NCI-H1417 (cell line): ENCODE measurements around the gene DRC1.

Source experiments
- DNase-seq, 3 experiments: peaks; one replicate each; lab custom pipeline; 2025; lab: John Stamatoyannopoulos, UW

Gene DRC1

DNA sequence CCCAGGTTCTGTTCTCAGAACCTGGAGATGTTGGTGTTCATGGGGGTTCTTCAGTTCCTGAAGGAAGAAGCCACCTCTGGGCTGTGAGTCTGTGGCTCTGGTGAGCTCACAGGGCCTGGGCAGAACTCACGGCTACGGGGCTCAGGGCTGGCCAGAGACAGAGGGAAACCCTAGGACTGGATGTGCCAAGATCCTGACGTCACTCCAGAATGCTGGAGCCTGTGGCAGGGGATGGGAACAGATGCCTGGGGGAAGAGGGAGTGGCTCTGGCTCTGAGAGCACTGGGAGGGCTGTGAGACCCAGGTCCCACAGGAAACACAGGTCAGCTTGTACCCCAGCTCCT, 76.2 kb downstream of the DRC1 start, which contains the start of gene OTOF:
TSS of gene OTOF (minus strand) at position 214 of the 343 bp plus-strand sequence.
- no peak for DNase-seq

DNA sequence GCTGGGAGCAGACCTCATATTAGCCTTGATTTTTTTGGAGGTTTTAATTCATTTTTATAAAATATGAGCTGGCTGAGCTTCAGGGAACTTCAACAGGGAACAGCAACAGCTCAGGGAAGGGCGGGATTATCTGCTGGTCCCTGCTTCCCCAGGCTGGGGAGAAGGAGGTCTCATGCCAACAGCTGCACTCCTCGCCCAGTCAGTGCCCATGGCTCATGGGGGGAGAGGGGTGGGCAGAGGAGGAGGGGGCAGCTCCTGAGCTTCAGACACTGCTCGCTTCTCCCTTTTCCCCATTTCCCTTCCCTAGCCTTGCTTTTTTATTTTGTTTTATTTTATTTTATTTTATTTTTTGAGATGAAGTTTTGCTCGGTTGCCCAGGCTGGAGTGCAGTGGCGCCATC, 76.6 kb downstream of the DRC1 start:
- no peak for DNase-seq

- no peak for DNase-seq
Measured at GRCh38 chr2:26479131-26479788, 77.5 kb downstream of the DRC1 start.

- DNase-seq: no peak
Measured at GRCh38 chr2:26479789-26480565, 78.3 kb downstream of the DRC1 start.

GRCh38 chr2:26480566-26481423, 79.1 kb downstream of the DRC1 start:
- no peak for DNase-seq

DNA sequence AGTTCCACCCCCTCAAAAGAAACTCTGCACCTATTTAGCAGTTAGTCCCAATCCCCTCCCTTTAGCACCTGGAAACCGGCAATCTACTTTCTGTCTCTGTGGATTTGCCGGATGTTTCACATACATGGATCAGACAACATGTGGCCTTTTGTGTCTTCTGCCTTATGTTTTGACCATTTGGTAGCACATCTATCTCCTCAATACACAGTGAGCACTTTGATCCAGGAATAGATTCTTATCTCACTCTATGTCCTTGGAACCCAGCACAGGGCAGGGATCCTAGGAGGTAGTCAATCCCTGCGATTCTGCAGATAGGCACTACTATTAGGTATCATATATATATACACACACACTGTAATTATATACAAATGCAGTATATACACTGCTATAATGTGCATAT, 80.0 kb downstream of the DRC1 start:
- peak in 1 of 3 experiments; percentile 53 for DNase-seq

- peak in 1 of 3 experiments; percentile 53 for DNase-seq
Measured at GRCh38 chr2:26482211-26483026, 80.7 kb downstream of the DRC1 start.

- no peak for DNase-seq
Measured at GRCh38 chr2:26483027-26483326, 81.3 kb downstream of the DRC1 start.

DNA sequence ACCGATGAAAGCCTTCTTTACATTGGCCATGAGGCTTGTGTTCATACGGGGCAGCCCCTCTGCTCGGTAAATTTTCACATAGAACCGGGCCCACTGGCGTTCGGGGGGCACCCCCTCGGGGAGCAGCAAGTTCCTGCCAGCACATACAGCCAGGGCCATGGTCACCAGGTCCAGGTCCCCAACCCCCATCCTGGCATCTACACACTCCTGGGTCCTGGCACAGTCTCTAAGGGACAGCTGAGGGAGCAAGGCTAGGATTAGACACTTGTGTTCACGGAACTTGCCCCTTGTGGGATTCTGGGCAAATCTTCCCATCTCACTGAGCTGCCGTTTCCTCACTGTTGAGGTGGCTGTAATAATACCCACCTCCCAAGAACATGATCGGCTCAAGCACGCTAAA, 81.8 kb downstream of the DRC1 start:
- DNase-seq: no peak

DNA sequence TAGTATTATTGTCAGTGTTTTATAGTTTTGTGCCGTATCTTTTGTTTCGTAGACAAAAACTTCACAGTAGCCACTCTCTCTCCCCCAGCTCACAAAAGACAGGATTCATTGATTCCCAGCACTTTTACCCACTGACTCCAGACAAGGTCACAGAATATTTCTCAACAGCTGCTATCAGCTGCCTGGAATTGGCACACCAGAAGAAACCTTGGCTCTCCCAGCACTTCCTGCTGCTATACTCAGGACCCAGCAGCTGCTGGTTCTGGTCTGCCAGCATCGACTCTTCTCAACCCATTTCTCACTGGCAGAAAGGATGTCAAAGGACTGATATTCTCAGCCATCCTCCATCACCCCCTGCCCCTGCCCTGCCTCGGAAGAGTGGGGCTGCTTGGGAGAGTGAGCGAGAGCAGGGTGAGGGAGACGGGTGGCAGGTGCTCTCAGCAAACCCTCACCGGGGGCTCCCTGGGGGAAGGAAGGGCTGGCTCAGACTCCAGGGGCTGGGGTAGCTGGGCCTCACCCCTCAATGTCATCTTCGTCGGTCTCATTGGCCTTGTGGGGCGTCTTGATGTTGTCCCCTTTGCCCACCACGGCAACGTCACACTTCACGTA, 82.3 kb downstream of the DRC1 start:
- no peak for DNase-seq

GRCh38 chr2:26484579-26484978, 82.9 kb downstream of the DRC1 start:
- DNase-seq: no peak

- no peak for DNase-seq
Measured at GRCh38 chr2:26485099-26485498, 83.4 kb downstream of the DRC1 start.

GRCh38 chr2:26485725-26486418, 84.2 kb downstream of the DRC1 start:
- no peak for DNase-seq

- DNase-seq: no peak
Measured at GRCh38 chr2:26486789-26487188, 85.1 kb downstream of the DRC1 start.

DNA sequence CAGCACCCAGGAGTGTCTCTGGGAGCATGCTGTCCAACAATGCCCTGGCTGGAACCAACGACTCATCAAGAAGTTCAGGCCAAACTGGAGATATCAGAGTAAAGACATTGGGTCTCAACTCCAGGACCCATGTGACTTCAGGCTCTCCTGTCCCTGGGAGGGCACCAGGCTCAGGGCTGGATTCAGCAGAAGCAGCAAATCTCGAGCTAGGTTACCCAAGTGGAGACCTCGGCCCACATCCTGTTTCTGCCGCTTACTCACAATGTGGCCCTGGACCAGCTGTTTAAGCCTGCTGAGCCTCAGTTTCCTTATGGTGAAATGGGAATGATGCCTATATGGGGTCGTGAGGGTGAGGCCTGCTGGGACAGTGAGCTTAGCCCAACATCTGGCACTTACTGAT, 85.5 kb downstream of the DRC1 start:
- DNase-seq: no peak

DNA sequence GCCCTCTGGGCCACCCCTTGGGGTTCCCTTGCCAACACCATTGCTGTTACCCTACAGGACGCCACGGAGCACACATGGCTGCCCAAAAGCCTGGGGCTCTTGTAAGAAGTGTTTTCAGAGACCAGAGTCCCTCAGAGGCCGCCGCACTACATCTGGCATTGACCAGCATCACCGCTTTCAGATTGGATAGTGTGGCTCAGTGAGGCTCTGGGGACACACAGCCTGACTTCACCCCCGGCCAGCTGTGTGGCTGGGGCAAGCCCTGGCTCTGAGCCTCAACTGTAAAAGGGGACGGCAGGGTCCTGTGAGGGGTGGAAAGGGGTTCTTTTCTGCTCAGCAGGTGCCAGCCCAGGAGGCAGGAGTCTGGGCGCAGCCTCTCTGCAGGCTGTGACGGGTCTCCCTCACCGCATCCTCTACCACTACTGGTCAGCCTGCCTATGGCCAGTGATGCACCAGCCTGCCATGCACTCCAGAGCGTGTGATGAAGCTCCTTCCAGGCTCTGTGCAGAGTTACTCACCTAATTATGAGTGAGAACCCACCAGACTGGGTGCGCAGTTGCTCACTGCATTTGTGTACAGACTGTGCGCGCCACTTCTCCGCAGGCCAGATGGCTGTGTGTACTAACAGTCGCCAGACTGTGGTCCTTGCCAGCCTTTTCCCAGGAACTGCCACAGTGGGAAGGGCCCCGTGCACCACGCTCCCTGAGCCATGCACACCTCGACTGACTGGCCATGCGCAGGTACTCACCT, 86.9 kb downstream of the DRC1 start:
- DNase-seq: no peak

DNA sequence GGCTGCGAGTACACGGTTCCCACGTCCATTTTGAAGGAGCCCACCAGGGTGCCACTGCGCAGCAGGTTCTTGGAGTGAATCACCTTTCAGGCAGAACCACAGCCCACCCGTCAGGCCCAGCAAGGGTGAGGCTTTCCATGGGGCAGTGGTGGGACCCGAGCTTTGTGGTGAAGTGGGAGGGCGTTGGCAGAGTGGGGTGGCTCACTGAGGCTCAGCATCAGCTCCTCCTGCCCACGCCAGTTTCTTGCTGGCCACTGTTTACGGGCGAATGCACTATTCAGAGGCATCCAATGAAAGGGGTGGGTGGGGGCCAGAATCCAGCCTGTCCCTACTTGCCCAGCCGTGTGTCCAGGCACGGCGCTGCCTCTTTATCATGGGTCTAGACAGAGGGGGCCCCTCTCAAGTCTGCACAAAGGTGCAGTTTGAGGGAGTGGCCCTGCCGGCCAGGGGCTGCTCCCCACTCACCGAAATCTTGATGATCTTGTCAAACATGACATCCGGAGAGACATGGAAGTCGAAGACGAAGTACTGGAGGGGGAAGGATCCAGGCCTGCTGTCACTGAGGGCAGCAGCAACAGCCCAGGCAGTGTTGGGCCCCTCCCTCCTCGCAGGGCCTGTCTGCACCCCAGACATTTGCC, 87.6 kb downstream of the DRC1 start:
- DNase-seq: no peak

DNA sequence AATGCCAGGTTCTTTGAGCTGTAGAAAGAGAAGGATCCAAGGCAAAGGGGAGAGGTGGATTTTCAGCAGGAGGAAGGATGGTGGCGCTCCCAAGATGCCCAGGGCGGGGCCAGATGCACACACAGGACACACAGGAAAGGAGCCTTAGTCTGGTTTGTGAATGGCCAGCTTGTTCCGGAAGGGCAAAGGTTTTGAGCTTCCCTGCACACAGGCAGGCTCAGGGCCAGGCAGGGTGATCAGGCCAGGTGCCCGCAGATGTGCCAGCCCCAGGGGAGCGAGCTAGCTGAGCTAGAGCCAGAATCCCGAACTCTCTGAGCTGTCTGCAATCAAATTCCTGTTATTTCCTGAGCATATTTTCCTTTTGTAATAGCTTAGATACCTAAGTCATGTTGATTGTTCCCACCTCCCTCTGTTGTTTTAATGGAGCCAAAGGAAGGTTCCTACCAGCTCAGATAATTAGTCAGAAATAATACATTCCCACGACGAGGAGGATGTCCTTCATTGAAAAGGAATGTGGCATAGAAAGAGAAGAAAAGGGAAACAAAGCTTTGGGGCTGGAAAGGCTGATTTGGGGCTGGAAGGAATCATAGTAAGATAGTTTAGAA, 89.9 kb downstream of the DRC1 start:
- no peak for DNase-seq

DNA sequence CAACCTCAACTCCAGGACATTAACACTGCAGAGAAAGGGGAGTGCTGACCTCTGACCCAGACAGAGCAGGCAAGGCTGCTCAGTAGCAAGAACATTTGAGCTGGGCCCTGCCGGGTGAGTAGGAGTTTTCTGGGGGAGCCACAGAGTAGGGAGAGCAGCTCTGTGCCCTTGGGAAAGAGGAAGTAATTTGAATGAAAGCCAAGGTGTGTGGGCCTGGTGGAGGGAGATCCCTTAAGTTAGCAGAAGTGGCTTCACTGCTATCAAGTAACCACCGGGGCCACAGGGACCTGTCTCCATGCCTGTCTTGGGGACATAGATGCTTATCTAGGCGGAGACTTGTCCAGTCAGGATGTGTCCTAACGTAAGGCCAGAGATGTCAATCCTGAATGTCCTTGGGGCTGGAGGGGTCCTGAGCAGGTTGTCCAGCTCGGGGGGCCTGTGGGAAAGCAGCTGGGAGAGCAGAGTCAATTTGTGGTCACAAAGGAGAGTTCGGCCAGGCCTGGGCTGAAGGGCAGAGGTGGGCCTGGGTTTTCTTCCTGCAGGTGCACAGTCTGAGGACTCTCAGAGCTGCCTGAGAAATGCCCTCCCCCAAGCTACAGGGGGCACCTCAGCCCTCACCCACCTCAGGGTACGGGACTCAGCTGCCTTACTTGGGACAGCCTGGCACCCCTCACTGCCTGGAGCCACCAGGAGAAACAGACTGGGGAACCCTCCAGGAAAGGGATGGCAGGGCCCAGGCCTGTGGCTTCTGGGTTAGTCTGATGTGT, 91.2 kb downstream of the DRC1 start:
- DNase-seq: no peak
